ENCODE measurements around the gene SON. TPM values are rescaled to one million over a fixed set of nuclear protein-coding genes. Genes with fewer than 3 reads are reported as not detected.

SON gene
- polyA plus RNA-seq, 3 donors, result 66.4 to 269 (median 184) TPM

- peaks cover 65 to 74% of the 10 kb centered on the region in 2 donors for H3K36me3 ChIP-seq (replicated peaks in 1 of 2; ENCODE audit: control insufficient read depth in 1 of 2, insufficient read depth in 2 of 2, low read length in 2 of 2)
- H3K9me3 ChIP-seq (replicated peaks in 1 of 2; ENCODE audit: control insufficient read depth in 1 of 2, insufficient read depth in 1 of 2, low read length in 2 of 2), result no peaks in the 10 kb centered on the region
- no peak overlapping the region for H3K4me2 ChIP-seq (replicated peaks; ENCODE audit: extremely low read depth, low read length, poor library complexity, severe bottlenecking)
- H3K4me3 ChIP-seq (replicated peaks in 1 of 3; ENCODE audit: low read depth in 2 of 3, low read length in 3 of 3), result no peak overlapping the region
- no peak overlapping the region for H3K9ac ChIP-seq (ENCODE audit: insufficient read depth, low read length, poor library complexity, severe bottlenecking)
- no CpG with 5 or more reads among the region's 1 CpG for WGBS (ENCODE audit: insufficient coverage)
- no peaks in the 10 kb centered on the region for H3K4me1 ChIP-seq (ENCODE audit: control insufficient read depth in 1 of 2, insufficient read depth in 2 of 2, low read length in 2 of 2)
- Mint-ChIP-seq H3K27ac (no peak overlapping the region), H3K9me3 (peaks cover 0 to 3% (median 0%) of the 10 kb centered on the region in 7 donors), H3K4me1 (no peaks in the 10 kb centered on the region), H3K27me3 (ENCODE audit: low read depth in 3 of 3) (peaks cover 0 to 2% (median 0%) of the 10 kb centered on the region in 3 donors), H3K4me3 (no peak overlapping the region), H3K36me3 (peaks cover 55 to 84% of the 10 kb centered on the region in 2 donors)
- H3K27me3 ChIP-seq (ENCODE audit: control insufficient read depth in 2 of 2, insufficient read depth in 2 of 2, low read length in 2 of 2), result no peaks in the 10 kb centered on the region
- no peaks in the 10 kb centered on the region for H4K20me1 ChIP-seq (ENCODE audit: insufficient read depth, low read length)
- H3K79me2 ChIP-seq (ENCODE audit: insufficient read depth, low read length), result no peaks in the 10 kb centered on the region
- DNase-seq, result no peak
- H3K27ac ChIP-seq (ENCODE audit: low read depth in 1 of 2, low read length in 2 of 2), result no peak overlapping the region
- no peak overlapping the region for H2AFZ ChIP-seq (ENCODE audit: insufficient read depth, low read depth, low read length, poor library complexity, severe bottlenecking)
- intact Hi-C loops (cut with micrococcal nuclease), result no loop called here
- TF ChIP-seq CTCF (IDR thresholded peaks at IDR 0.05), result no peak
Measured at GRCh38 chr21:33598051-33598450, 55.2 kb downstream of the SON start.

DNA sequence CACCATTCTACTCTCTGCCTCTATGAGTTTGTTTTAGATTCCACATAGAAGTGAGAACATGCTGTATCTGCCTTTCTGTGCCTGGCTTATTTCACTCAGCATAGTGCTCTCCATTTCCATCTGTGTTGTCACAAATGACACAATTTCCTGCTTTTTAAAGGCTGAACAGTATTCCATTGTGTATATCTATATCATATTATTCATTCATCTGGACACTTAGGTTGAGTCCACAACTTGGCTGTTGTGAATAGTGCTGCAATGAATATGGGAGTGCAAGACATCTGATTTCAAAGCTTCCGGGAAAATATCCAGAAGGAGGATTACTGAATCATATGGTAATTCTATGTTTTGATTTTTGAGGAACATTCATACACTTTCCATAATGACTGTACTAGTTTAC, 65.7 kb downstream of the SON start:
- intact Hi-C loops (cut with micrococcal nuclease), result no loop called here
- Histone ChIP-seq H3K9me3 (replicated peaks in 1 of 2; ENCODE audit: control insufficient read depth in 1 of 2, insufficient read depth in 1 of 2, low read length in 2 of 2) (no peaks in the 10 kb centered on the region), H3K9ac (ENCODE audit: insufficient read depth, low read length, poor library complexity, severe bottlenecking) (no peak overlapping the region), H3K36me3 (replicated peaks in 1 of 2; ENCODE audit: control insufficient read depth in 1 of 2, insufficient read depth in 2 of 2, low read length in 2 of 2) (peaks cover 35 to 75% of the 10 kb centered on the region in 2 donors), H3K4me3 (replicated peaks in 1 of 3; ENCODE audit: low read depth in 2 of 3, low read length in 3 of 3) (no peak overlapping the region), H2AFZ (ENCODE audit: insufficient read depth, low read depth, low read length, poor library complexity, severe bottlenecking) (no peak overlapping the region), H3K27ac (ENCODE audit: low read depth in 1 of 2, low read length in 2 of 2) (no peak overlapping the region), H3K79me2 (ENCODE audit: insufficient read depth, low read length) (no peaks in the 10 kb centered on the region), H3K4me1 (ENCODE audit: control insufficient read depth in 1 of 2, insufficient read depth in 2 of 2, low read length in 2 of 2) (no peaks in the 10 kb centered on the region), H3K27me3 (ENCODE audit: control insufficient read depth in 2 of 2, insufficient read depth in 2 of 2, low read length in 2 of 2) (no peaks in the 10 kb centered on the region), H4K20me1 (ENCODE audit: insufficient read depth, low read length) (no peaks in the 10 kb centered on the region), H3K4me2 (replicated peaks; ENCODE audit: extremely low read depth, low read length, poor library complexity, severe bottlenecking) (no peak overlapping the region)
- Mint-ChIP-seq H3K4me3 (no peak overlapping the region), H3K4me1 (no peaks in the 10 kb centered on the region), H3K27me3 (ENCODE audit: low read depth in 3 of 3) (no peaks in the 10 kb centered on the region), H3K9me3 (no peaks in the 10 kb centered on the region), H3K36me3 (peaks cover 35 to 60% of the 10 kb centered on the region in 2 donors), H3K27ac (peak overlapping the region in 3 of 7 donors; percentile 10 to 41 (median 34))
- TF ChIP-seq CTCF (IDR thresholded peaks at IDR 0.05), result no peak
- DNase-seq, result no peak
- WGBS (ENCODE audit: insufficient coverage), result no CpG with 5 or more reads among the region's 1 CpG
